Measurements from ENCODE around the gene PKN3. TPM values are rescaled to one million over a fixed set of nuclear protein-coding genes. Genes with fewer than 3 reads are reported as not detected.

The PKN3 gene
- total and polyA plus RNA-seq, 9 of the 15 experiments (the other 6 are each of a cell fraction or from before 2014, with no cell fraction given) = 0.82 to 49.2 (median 19.7) TPM

DNA sequence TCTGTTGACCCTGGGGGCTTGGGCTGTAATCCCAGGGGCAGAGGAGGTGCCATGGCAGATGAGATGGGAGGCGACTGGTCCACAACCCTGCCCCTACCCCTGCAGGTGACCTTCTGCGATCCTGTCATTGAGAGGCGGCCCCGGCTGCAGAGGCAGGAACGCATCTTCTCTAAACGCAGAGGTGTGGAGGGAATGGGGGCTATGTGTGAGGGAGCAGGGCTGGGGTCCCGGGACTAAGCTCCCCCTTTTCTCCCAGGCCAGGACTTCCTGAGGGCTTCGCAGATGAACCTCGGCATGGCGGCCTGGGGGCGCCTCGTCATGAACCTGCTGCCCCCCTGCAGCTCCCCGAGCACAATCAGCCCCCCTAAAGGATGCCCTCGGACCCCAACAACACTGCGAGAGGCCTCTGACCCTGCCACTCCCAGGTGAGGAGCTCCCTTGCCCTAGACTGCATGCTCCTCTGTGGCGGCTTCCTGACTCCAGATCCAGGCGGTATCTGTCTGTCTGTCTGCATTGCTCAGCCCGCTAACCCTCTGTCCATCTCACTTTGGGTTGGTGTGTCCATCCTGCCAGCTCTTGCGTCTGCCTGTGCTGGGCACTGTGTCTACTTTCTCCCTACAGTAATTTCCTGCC, 11.8 kb downstream of the PKN3 start:
- CTCF ChIA-PET (ENCODE audit: low intra/inter-chr PET ratio) = no interaction called here
- no peak for FAIRE-seq

More for the DNA sequence above, 11.8 kb downstream of the PKN3 start:
- Histone ChIP-seq H4K20me1 (replicated peaks; ENCODE audit: control insufficient read depth, insufficient read depth, low read length) (no peaks in the 10 kb centered on the region), H3K4me3 (no peak overlapping the region), H3K9me1 (ENCODE audit: control insufficient read depth, insufficient read depth, low read length) (no peaks in the 10 kb centered on the region), H3K27ac (ENCODE audit: extremely low read depth, low read depth, low read length) (no peak overlapping the region), H3K36me3 (ENCODE audit: control insufficient read depth, insufficient read depth, low read length) (peaks cover 60% of the 10 kb centered on the region; the same call in 2 of the 3 replicates), H3K9me3 (replicated peaks; ENCODE audit: control insufficient read depth, insufficient read depth, low read depth, low read length) (no peaks in the 10 kb centered on the region), H3K27me3 (ENCODE audit: control insufficient read depth in 2 of 2, insufficient read depth in 2 of 2, low read length in 2 of 2) (no peaks in the 10 kb centered on the region), H3K4me2 (ENCODE audit: insufficient read depth, low read length) (no peak overlapping the region), H3K9ac (ENCODE audit: insufficient read depth in 1 of 2, low read depth in 2 of 2, low read length in 2 of 2) (no peak overlapping the region), H2AFZ (ENCODE audit: low read depth, low read length) (no peak overlapping the region), H3K4me1 (replicated peaks in 1 of 2; ENCODE audit: control insufficient read depth in 2 of 2, insufficient read depth in 2 of 2, low read length in 2 of 2) (no peaks in the 10 kb centered on the region; a peak in 1 of 5 replicates), H3K79me2 (ENCODE audit: control insufficient read depth, insufficient read depth, low read length) (no peaks in the 10 kb centered on the region)
- ATAC-seq (no peak), DNase-seq (ENCODE audit: extremely low read depth in 1 of 4, low spot score in 3 of 4) (no peak)
- TF ChIP-seq, protein P1, sequence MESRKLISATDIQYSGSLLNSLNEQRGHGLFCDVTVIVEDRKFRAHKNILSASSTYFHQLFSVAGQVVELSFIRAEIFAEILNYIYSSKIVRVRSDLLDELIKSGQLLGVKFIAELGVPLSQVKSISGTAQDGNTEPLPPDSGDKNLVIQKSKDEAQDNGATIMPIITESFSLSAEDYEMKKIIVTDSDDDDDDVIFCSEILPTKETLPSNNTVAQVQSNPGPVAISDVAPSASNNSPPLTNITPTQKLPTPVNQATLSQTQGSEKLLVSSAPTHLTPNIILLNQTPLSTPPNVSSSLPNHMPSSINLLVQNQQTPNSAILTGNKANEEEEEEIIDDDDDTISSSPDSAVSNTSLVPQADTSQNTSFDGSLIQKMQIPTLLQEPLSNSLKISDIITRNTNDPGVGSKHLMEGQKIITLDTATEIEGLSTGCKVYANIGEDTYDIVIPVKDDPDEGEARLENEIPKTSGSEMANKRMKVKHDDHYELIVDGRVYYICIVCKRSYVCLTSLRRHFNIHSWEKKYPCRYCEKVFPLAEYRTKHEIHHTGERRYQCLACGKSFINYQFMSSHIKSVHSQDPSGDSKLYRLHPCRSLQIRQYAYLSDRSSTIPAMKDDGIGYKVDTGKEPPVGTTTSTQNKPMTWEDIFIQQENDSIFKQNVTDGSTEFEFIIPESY (CRISPR knock-in tag; IDR thresholded peaks at IDR 0.05) = peak; percentile 76; the same call in 1 of the 2 replicates
- TF ChIP-seq MAFG (tag; conservative IDR thresholded peaks at IDR 0.05) = no peak
- TF ChIP-seq TEAD4 (IDR thresholded peaks at IDR 0.05; ENCODE audit: low read length) = no peak
- TF ChIP-seq TEAD4 (CRISPR knock-in tag; IDR thresholded peaks at IDR 0.05; ENCODE audit: borderline replicate concordance) = no peak
- intact Hi-C loops (cut with micrococcal nuclease) = no loop called here
- WGBS (ENCODE audit: insufficient coverage, low coverage, missing lambda C conversion rate) = 96% methylated on average over 13 of the region's 19 CpGs
- no TSS peak for BruUV-seq (replicated peaks)
- in situ Hi-C loops (cut with MboI) = loop anchor here (10.0 kb wide), 1 partner anchor 289 kb away; the partner anchor contains the start of gene CERCAM
- POLR2A ChIA-PET = interaction anchor here (1.3 to 2.2 kb wide), 2 partner anchors 9 to 10 kb away, joined by 5 to 9 read pairs; no protein-coding TSS in a partner anchor

Measured in K562 (cell line).